Stimulated activated CD8-positive, alpha-beta memory T cell treated with anti-CD3 and anti-CD28 coated beads, Interleukin-12 subunit alpha, Interleukin-12 subunit beta, amount 100 ng/mL, for 24 hours (primary cell): ENCODE results near the gene PDRG1.
"Not testable (repeated sequence)": the region's sequence is repeated elsewhere in the genome, so short reads cannot be mapped to it uniquely, and the experiment has no call there.

Source experiments
- DNase-seq: peaks from one replicate; pipeline ENCODE4 v3.0.0-alpha.2; 2020; ENCODE audit errors: extremely low read depth

Gene PDRG1

DNA sequence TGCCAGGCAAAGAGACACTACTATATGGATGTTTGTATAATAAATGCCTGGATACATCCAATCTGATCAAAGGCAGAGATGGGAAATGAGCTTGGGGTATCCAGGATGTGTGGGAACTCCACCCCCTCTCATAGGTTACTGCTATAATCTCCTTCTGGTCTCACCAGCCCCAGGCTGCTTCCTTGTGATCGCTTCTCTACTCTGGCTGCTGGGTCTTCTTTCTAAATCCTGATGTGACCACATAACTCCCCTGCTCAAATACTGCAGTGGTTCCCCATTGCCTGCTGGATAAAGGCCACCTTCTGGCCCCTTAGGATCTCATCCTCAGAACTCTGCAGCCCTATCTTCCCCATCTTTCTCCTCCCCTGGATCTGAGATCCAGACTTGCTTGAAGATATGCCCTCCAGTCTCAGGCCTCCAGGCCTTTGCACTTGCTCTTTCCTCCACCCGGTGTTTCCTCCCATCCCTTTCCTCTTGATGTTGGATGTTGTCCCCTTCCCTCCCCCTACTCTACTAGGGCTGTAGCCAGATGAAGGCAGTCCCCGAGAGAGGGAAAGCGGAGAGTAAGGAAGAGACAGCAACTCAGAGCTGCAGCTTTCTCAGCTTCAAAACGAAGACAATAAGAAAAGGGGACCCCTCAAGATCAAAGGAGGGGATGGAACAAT lies 15.3 kb upstream of the PDRG1 start:
- no peak for DNase-seq

DNA sequence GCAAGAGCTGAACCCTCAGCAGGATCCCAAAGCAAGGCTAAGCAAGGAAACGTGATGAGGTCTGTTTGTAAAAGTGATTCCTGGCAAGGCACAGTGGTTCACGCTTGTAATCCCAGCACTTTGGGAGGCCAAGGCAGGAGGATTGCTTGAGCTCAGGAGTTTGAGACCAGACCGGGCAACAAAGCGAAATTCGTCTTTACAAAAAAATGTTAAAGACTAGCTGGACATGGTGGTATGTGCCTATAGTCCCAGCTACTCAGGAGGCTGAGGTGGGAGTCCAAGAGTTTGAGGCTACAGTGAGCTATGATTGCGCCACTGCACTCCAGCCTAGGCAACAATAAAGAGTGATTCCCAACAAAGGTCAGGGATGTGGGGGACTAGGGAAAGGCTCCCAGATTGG lies 12.0 kb upstream of the PDRG1 start:
- no peak for DNase-seq

GRCh38 chr20:31962761-31963160 lies 10.9 kb upstream of the PDRG1 start:
- DNase-seq = no peak

- DNase-seq = no peak
These were observed 5.0 kb upstream of the PDRG1 start for GRCh38 chr20:31956556-31957526.

DNA sequence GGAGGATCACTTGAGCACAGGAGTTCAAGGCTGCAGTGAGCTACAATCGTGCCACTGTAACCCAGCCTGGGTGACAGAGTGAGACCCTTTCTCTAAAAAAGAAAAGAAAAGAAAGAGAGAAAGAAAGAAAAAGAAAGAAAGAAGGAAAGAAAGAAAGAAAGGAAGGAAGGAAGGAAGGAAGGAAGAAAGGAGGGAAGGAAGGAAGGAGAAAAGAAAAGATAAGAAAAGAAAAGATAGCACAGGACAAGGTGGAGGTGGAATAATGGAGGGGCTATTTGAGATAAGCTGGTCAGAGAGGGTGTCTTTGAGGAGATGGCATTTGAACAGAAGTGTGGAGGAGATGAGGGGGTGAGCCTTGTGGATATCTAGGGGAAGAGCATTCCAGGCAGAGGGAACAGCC lies 2.7 kb upstream of the PDRG1 start:
- no peak for DNase-seq

DNA sequence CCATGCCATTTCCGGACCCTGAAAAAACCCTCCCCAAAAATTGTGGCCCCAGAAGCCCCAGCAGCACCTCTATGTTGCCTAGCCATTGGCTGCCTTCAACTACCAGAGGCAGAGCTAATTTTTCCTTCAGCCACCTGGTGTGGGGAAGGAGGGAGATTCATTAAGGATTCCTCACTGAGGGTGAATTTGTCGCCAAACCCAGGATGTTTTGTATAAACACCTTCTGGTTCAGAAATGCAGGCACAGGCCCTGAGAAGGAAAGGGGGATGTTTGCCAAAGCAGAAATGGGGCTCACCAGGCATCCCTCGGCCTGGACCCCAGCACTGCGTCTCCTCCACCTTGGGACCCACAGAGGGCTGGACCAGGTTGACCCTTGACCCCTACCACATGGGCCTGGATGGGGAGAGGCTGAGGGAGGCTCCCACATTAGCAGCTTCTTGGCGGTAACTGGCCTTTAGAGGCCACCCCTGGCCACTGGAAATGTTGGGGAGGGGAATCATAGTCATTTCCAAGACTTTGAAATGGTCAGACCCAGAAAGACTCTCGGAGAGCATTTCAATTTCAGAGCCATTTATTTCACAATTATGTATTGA lies 1.8 kb upstream of the PDRG1 start:
- no peak for DNase-seq

DNA sequence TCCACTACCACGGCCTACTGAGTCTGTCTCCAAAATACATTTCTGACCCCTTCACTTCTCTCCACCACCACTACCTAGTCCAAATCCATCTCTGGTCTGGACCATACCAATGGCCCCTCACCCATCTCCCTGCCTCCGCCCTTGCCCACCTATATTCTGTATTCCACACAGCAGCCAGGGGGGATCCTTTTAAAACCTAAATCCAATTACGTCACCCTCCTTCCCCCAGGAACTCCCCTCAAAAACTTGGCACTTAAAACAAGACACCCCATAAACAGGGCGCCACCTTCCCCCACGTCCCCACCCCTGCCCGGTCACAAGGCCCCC lies 680 bp downstream of the PDRG1 start:
- DNase-seq = no peak

DNA sequence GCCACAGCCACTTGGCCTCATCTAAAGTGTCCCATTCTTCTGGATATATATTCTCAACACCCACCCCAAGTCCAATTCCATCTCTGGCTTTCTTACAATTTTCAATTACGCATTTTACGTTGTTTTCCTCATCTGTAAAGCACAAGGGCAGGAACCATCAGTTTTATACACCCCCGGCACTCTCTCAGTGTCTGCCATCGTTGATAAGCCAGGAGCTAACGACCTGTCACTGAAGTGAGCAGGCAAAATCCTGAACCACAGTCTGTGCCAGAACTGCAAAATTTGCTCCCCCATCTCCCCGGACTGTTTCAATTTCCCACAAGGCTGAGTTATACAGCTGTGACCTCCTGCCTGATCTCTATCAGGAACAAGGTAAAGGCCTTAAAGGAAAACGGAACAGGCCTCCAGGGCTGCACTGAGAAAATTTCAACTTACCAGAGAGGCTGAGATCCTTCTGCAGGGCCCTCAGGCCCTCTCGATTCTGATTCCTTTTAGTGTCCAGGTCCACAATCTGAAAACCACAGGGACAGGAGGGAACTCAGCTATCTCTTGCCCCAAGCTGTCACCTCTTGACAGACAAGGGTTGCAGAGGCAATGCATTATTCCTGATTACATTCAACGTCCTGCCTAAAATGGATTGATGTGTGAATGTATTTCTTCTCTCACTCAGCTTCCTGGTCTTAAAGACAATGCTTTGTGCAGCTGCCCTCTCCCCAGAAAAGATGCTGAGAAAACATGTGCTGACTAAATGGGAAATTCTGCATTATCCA lies 1.8 kb downstream of the PDRG1 start:
- DNase-seq = no peak

- DNase-seq = no peak
These were observed 3.8 kb downstream of the PDRG1 start for GRCh38 chr20:31948008-31948407.

- no peak for DNase-seq
These were observed 6.1 kb downstream of the PDRG1 start for GRCh38 chr20:31945785-31946184.

DNA sequence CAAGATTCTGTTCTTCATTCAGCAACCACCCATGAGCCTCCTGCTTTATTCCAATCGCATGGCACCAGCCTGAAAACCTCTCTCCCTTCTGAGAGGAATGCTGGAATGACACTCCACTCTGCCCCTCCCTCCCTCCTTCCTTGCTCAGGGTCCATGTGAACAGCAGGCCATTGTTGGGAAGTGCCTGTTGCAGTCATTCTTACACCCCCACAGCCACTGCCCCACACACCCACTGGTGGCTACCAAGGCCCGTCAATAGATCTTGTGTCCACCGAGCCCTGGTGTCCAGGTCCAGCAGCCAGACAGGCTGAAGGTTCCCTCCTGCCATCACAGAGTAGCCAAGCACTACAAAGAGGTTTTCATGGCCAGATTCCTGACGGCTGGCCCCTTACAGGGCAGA lies 6.5 kb downstream of the PDRG1 start:
- no peak for DNase-seq

DNA sequence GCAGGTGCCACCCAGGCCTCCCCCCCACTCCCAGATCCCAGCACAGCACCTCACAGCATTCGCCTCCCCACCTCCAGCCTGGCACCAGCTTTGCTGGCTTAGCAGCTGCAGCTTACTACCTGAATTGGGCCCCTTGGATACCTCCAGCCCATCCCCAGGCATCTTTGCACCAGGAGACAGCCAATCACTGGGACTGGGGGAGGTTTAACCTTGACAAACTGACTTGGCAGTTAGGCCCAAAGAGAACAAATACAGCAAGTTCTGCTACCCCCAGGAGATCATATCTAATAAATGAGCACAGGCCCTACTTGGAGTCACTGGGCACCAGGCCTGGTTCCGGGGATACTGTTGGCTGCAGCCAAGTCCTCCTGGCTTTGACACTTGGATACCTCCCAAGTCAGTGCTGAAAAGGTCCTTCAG lies 8.8 kb downstream of the PDRG1 start:
- no peak for DNase-seq

- DNase-seq = no peak
These were observed 12.2 kb downstream of the PDRG1 start for GRCh38 chr20:31939661-31940060.

DNA sequence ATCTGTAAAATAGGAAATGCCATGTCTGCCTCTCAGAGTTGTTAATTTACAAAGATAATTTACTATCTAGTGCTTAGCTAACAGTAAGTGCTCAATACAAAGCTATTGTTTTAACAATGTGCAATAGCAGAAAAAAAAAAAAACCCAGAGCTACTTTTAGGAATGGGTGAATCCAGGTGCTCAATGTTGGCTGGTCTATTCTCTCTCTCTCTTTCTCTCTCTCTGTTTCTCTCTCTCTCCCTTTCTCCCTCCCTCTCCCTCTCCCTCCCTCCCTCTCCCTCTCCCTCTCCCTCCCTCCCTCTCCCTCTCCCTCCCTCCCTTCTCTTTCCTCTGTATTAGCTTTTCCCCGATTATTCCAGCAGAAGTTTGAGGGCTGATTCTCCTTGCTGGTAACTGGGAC lies 14.0 kb downstream of the PDRG1 start:
- no peak for DNase-seq

- DNase-seq = no peak
These were observed 15.4 kb downstream of the PDRG1 start for GRCh38 chr20:31936420-31936819.

- no peak for DNase-seq
These were observed 16.7 kb downstream of the PDRG1 start for GRCh38 chr20:31934968-31935764.

- DNase-seq = no peak
These were observed 17.4 kb downstream of the PDRG1 start for GRCh38 chr20:31934491-31934890.

GRCh38 chr20:31933698-31934097 lies 18.1 kb downstream of the PDRG1 start:
- DNase-seq = no peak

- no peak for DNase-seq
These were observed 21.1 kb downstream of the PDRG1 start for GRCh38 chr20:31930779-31931178.

DNA sequence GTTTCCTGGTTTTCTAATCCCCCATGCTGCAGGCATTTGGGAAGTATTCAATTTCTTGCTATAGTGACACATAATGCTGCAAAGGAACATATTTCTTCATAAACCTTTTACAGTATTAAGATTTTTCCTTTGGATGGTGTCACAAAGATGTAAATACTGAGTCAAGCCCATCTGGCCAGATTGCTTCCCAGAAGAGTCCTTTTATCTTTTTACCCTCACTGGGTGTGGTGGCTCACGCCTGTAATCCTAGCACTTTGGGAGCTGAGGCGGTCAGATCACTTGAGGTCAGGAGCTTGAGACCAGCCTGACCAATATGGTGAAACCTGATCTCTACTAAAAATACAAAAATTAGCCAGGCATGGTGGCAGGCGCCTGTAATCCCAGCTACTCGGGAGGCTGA lies 22.2 kb downstream of the PDRG1 start:
- DNase-seq = not testable (repeated sequence)

- DNase-seq = no peak
These were observed 24.2 kb downstream of the PDRG1 start for GRCh38 chr20:31927627-31928159.
